ENCODE results near the gene KRTAP9-7. TPM values are rescaled to one million over a fixed set of nuclear protein-coding genes. Genes with fewer than 3 reads are reported as not detected.

Gene KRTAP9-7
- polyA plus RNA-seq, 1 donor from 2014 or later: not detected

DNA sequence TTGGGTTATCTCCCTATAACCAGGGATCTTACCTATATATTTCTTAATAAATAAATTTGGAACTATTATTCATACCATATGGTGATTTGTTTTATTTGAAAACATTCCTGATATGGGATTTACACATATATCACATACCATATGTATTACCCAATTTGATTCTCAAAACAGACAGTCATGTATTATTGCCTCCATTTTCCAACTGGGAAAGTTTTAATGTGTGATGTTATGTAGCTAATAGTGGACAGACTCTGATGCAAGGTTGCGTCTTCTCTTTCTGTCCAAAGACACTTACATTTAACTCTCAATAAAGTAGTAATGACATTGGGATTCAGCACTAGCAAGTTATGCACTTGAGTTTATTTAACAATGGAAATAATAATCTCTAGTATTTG is 19.2 kb upstream of the KRTAP9-7 start:
- Histone ChIP-seq H3K9ac (ENCODE audit: low read length) (no peak overlapping the region), H3K36me3 (ENCODE audit: insufficient read depth, low read length) (no peaks in the 10 kb centered on the region), H3F3A (ENCODE audit: insufficient read depth, low read length, poor library complexity, severe bottlenecking) (no peaks in the 10 kb centered on the region), H3K79me2 (replicated peaks; ENCODE audit: insufficient read depth, low read length) (no peaks in the 10 kb centered on the region), H3K9me3 (ENCODE audit: low read length) (no peaks in the 10 kb centered on the region), H3K4me2 (ENCODE audit: low read length) (no peak overlapping the region), H3K27ac (ENCODE audit: low read length) (no peak overlapping the region), H3K4me3 (ENCODE audit: low read length) (no peak overlapping the region), H3K27me3 (ENCODE audit: insufficient read depth, low read depth, low read length) (no peaks in the 10 kb centered on the region), H2AFZ (ENCODE audit: low read depth, low read length) (no peak overlapping the region), H3K9me2 (ENCODE audit: insufficient read depth, low read length) (no peaks in the 10 kb centered on the region), H4K20me1 (ENCODE audit: insufficient read depth) (no peaks in the 10 kb centered on the region)
- TF ChIP-seq RAD21 (conservative IDR thresholded peaks at IDR 0.05): no peak
- TF ChIP-seq EP300 (conservative IDR thresholded peaks at IDR 0.05; ENCODE audit: poor library complexity, severe bottlenecking): no peak
- TF ChIP-seq MXI1 (conservative IDR thresholded peaks at IDR 0.05; ENCODE audit: poor library complexity, severe bottlenecking): no peak
- TF ChIP-seq, protein P1, sequence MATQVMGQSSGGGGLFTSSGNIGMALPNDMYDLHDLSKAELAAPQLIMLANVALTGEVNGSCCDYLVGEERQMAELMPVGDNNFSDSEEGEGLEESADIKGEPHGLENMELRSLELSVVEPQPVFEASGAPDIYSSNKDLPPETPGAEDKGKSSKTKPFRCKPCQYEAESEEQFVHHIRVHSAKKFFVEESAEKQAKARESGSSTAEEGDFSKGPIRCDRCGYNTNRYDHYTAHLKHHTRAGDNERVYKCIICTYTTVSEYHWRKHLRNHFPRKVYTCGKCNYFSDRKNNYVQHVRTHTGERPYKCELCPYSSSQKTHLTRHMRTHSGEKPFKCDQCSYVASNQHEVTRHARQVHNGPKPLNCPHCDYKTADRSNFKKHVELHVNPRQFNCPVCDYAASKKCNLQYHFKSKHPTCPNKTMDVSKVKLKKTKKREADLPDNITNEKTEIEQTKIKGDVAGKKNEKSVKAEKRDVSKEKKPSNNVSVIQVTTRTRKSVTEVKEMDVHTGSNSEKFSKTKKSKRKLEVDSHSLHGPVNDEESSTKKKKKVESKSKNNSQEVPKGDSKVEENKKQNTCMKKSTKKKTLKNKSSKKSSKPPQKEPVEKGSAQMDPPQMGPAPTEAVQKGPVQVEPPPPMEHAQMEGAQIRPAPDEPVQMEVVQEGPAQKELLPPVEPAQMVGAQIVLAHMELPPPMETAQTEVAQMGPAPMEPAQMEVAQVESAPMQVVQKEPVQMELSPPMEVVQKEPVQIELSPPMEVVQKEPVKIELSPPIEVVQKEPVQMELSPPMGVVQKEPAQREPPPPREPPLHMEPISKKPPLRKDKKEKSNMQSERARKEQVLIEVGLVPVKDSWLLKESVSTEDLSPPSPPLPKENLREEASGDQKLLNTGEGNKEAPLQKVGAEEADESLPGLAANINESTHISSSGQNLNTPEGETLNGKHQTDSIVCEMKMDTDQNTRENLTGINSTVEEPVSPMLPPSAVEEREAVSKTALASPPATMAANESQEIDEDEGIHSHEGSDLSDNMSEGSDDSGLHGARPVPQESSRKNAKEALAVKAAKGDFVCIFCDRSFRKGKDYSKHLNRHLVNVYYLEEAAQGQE (IDR thresholded peaks at IDR 0.05; ENCODE audit: borderline replicate concordance): no peak

DNA sequence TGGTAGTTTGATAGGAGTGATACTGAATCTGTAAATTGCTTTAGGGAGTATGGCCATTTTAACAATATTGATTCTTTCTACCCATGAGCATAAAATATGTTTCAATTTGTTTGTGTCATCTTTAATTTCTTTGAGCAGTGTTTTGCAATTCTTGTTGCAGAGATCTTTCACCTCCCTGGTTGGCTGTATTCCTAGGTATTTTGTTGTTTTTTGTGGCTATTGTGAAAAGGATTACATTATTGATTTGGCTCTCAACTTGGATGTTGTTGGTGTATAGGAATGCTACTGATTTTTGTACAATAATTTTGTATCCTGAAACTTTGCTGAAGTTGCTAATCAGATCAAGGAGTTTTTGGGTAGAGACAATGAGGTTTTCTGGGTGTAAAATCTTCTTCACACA is 17.1 kb upstream of the KRTAP9-7 start:
- Histone ChIP-seq H3K36me3 (ENCODE audit: insufficient read depth, low read length) (no peaks in the 10 kb centered on the region), H3K9me2 (ENCODE audit: insufficient read depth, low read length) (no peaks in the 10 kb centered on the region), H3K4me3 (ENCODE audit: low read length) (no peak overlapping the region), H3K79me2 (replicated peaks; ENCODE audit: insufficient read depth, low read length) (no peaks in the 10 kb centered on the region), H3K9ac (ENCODE audit: low read length) (no peak overlapping the region), H3F3A (ENCODE audit: insufficient read depth, low read length, poor library complexity, severe bottlenecking) (no peaks in the 10 kb centered on the region), H3K9me3 (ENCODE audit: low read length) (no peaks in the 10 kb centered on the region), H2AFZ (ENCODE audit: low read depth, low read length) (no peak overlapping the region), H3K4me2 (ENCODE audit: low read length) (no peak overlapping the region), H4K20me1 (ENCODE audit: insufficient read depth) (no peaks in the 10 kb centered on the region), H3K27me3 (ENCODE audit: insufficient read depth, low read depth, low read length) (no peaks in the 10 kb centered on the region), H3K27ac (ENCODE audit: low read length) (no peak overlapping the region)
- TF ChIP-seq TAF1 (IDR thresholded peaks at IDR 0.05; ENCODE audit: low read depth): no peak
- no peak for TF ChIP-seq MXI1 (conservative IDR thresholded peaks at IDR 0.05; ENCODE audit: poor library complexity, severe bottlenecking)
- no peak for TF ChIP-seq SMC3 (conservative IDR thresholded peaks at IDR 0.05; ENCODE audit: poor library complexity)
- TF ChIP-seq, protein P2, sequence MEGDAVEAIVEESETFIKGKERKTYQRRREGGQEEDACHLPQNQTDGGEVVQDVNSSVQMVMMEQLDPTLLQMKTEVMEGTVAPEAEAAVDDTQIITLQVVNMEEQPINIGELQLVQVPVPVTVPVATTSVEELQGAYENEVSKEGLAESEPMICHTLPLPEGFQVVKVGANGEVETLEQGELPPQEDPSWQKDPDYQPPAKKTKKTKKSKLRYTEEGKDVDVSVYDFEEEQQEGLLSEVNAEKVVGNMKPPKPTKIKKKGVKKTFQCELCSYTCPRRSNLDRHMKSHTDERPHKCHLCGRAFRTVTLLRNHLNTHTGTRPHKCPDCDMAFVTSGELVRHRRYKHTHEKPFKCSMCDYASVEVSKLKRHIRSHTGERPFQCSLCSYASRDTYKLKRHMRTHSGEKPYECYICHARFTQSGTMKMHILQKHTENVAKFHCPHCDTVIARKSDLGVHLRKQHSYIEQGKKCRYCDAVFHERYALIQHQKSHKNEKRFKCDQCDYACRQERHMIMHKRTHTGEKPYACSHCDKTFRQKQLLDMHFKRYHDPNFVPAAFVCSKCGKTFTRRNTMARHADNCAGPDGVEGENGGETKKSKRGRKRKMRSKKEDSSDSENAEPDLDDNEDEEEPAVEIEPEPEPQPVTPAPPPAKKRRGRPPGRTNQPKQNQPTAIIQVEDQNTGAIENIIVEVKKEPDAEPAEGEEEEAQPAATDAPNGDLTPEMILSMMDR (IDR thresholded peaks at IDR 0.05; ENCODE audit: poor library complexity, severe bottlenecking): no peak
- TF ChIP-seq RAD21 (conservative IDR thresholded peaks at IDR 0.05): no peak
- TF ChIP-seq EZH2 (IDR thresholded peaks at IDR 0.05; ENCODE audit: borderline replicate concordance, insufficient read depth, low read length, poor library complexity, severe bottlenecking): no peak
- no peak for TF ChIP-seq POLR2AphosphoS5 (IDR thresholded peaks at IDR 0.05)
- TF ChIP-seq, protein P1 (IDR thresholded peaks at IDR 0.05; ENCODE audit: borderline replicate concordance): no peak
- no peak for TF ChIP-seq EP300 (conservative IDR thresholded peaks at IDR 0.05; ENCODE audit: poor library complexity, severe bottlenecking)
